Amniotic epithelial cell (primary cell): ENCODE measurements around the gene PRRT1.
"Not testable (repeated sequence)": the region's sequence is repeated elsewhere in the genome, so short reads cannot be mapped to it uniquely, and the experiment has no call there.

Experiments used
- DNase-seq: peaks from one replicate; pipeline ENCODE4 v3.0.0-alpha.2; 2010; ENCODE audit warnings: low read depth

The PRRT1 gene

GRCh38 chr6:32187725-32188380, 36.1 kb upstream of the PRRT1 start:
- DNase-seq, result not testable (repeated sequence)

DNA sequence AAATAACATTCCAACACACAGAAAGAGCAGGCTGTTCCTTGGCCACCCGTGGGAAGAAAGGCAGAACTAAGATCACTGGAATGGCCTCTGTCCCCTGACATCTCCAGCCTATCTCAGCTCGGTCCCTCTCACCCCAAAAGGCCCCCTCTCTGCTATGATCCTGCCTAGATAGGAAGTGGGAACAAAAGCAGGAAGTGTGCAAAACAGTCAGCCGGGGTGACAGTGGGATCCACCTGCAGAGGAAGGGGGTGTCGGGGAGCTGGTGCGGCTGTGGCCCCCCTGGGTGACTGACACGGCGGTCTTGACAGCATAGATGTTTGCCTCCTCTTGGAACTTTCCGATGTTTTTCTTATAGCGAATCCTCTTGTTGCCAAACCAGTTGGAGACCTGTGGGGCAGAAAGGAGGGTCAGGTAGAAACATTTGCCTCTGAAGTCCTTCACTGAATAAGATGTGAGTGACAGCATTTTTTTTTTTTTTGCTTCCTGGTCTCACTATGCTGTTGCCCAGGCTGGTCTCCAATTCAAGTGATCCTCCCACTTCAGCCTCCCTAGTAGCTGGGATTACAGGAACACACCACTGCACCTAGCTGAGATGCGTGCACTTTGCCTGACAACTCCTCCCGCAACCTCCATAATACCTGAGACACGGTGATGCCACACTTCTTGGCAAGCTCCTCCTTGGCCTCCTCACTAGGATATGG, 35.4 kb upstream of the PRRT1 start:
- DNase-seq, result no peak

- DNase-seq, result not testable (repeated sequence)
These were observed 34.6 kb upstream of the PRRT1 start for GRCh38 chr6:32186151-32186840.

DNA sequence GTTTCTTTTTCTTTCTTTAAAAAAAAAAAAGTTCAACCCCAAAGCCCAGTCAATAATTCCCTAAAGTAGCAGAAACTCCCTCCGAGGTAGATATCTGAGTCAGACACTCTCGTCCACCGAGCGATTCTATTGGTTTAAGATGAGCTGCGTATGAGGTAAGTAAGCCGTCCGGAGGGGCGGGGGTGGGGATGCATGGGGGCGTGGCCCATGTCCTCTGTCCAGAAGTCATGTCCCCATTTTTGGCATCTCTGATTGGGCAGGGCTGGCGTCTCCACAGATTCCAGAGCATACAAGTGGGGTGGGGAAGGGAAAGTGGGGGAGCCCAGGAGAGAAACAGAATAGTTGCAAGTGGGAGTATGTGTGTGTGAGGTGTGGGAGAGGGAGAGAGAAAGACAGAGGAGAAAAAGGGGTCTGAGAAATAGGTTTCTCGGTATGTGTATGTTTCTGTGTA, 34.0 kb upstream of the PRRT1 start:
- DNase-seq, result peak; percentile 86

DNA sequence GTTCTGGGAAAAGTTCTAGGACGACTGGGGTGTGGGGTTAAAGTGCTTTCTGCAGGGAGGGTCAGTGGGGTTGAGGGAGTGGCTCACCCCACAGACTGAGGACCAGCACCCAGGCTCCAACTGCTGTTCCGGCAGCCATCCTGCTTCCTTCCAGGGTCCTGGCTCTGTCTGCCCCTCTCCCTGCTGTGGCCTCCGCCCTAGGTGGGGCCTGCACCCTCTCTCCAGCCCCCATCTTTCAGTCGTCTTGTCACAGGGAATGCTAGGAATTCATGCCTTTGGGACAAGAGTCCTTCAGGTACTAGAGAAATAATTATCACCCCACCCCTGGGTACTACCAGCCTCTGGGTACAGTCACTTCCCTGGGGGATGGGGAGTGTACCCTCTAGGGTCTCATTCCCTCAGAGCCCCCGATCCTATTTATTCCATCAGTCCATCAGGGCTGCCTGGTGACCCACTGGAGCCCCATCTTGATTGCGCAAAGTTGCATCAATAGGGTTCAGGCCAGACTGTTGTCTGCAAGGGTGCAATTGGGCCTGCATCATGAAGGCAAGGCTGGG, 32.4 kb upstream of the PRRT1 start, which contains the start of gene AGER:
TSS of gene AGER (minus strand) at position 170 of the 557 bp plus-strand sequence. CDS start at position 139, 31 bp downstream.
- DNase-seq, result no peak

- no peak for DNase-seq
These were observed 31.8 kb upstream of the PRRT1 start for GRCh38 chr6:32183483-32184083.

- DNase-seq, result no peak
These were observed 31.3 kb upstream of the PRRT1 start for GRCh38 chr6:32183030-32183429.

GRCh38 chr6:32182555-32182981, 30.8 kb upstream of the PRRT1 start:
- DNase-seq, result no peak

DNA sequence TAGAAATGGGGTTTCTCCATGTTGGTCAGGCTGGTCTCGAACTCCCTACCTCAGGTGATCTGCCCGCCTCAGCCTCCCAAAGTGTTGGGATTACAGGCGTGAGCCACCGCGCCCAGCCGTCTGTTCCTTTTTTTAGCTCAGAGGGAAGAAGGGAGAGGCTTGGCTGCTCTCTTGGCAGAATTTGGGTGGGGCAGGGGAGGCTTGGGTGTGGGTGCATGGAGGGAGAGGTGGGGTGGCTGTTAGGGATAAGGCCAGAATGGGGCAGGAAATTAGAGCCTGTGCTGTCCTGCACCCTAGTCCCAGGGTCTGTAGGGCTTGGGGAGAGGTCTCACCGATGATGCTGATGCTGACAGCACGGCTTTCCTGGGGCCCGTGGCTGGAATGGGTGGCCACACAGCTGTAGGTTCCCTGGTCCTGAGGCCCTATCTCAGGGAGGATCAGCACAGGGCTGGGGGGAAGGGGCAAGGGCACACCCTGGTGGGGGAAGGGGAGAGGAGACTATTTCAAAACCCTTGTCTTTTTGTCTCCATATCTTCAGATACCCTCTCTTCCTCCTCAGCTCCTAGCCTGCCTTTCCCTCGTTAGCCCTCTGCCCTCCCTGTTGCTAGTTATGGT, 30.3 kb upstream of the PRRT1 start:
- DNase-seq, result no peak

- DNase-seq, result no peak
These were observed 29.5 kb upstream of the PRRT1 start for GRCh38 chr6:32181148-32181702.

DNA sequence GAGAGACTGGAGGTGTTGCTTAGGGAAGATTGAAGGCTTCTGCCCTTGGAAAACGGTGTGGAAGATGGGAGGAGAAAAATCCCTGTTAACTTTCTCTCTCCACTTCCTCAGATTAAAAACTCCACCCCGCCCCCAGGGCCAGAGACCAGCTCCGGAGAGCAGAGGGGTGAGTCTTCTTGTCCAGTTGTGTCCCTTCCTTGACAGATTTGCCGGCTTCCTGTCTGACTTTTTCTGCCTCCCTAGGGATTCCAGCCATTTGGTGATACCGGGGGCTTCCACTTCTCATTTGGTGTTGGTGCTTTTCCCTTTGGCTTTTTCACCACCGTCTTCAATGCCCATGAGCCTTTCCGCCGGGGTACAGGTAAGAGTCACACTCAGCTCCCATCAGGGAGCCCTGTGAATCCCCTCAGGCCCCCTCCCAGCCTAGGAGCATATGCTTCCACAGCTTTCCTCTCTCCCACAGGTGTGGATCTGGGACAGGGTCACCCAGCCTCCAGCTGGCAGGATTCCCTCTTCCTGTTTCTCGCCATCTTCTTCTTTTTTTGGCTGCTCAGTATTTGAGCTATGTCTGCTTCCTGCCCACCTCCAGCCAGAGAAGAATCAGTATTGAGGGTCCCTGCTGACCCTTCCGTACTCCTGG, 28.1 kb upstream of the PRRT1 start:
- DNase-seq, result no peak

GRCh38 chr6:32178547-32179440, 27.1 kb upstream of the PRRT1 start:
- DNase-seq, result peak; percentile 34

DNA sequence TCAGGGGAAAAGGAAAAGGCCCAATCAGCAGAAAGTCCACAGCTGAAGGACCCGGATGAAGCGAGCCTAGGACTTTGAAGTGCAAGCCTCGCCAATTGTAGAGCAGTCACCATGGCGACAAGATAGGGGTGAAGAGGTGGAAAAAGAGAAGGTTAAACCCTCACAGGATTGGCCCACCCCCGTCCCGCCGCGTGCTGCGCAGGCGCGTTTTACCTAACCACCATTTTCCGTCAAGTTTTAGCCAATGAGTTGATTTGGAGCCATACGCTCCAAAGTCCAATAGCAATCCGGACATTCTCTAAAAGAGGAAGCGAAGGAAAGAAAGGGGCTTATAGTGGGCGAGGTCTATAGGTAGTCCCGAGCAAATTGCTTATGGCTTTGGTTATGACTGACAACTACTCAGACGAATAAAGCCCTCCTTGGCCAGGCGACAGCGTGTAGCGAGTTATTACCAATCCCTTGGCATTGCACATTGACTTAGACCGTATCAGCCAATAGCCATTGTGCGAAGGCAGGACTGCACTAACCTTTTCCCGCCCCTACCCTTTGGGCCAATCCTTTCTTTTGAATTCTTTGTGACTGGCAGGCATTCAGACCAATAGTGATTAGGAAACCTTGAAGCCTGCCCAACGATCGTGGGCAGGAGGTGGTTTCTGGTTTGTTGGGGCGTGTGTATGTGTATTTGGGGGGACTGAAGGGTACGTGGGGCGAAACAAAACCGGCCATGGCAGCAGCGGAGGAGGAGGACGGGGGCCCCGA, 26.2 kb upstream of the PRRT1 start, which contains the start of gene RNF5:
TSS of gene RNF5 (plus strand) at position 618 of the 759 bp plus-strand sequence. CDS start at position 725, 107 bp downstream.
- peak; percentile 100 for DNase-seq

GRCh38 chr6:32177183-32177787, 25.5 kb upstream of the PRRT1 start:
- no peak for DNase-seq

DNA sequence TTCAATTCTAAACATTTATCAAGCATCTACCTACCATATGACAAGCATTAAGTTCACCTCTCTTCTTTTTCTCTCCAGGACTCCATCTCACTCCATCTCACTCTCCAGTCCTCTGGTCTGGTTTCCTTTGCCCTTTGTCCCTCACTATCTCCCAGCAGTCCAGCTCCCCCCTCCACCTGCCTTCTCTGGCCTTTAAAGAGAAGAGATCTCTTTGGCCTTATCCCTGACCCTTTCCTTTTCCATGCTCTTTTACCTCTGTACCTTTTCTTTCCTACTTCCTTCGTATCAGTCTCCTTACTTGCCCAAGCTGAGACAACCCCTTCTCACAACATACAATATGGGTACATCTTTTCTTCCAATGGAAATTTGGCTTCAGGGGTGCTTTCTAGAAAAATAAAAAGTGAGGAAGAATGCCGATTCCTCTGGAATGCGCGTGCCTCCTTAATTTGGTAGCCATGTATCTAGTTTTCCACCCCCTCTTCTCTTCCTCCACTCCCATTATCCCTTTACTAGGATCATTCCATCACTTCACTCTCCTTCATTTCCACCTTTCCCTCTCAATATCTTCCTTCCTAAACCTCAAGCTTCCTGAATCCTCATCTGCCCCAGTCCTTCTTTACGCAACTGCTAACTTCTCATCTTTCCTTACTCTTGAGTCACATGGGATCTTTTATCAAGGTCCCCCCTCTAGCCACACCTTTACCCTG, 24.9 kb upstream of the PRRT1 start:
- peak; percentile 90 for DNase-seq

GRCh38 chr6:32175711-32176475, 24.2 kb upstream of the PRRT1 start, which contains the start of gene AGPAT1:
Gene AGPAT1 (minus strand): TSS chr6:32176084. CDS start chr6:32171496, 4,588 bp downstream.
- DNase-seq, result peak; percentile 96

GRCh38 chr6:32175322-32175710, 23.6 kb upstream of the PRRT1 start:
- DNase-seq, result no peak
